Activated T-helper 1 cell treated with anti-CD3 and anti-CD28 coated beads, Interleukin-12 subunit alpha, Interleukin-12 subunit beta, Interleukin-2, Interleukin-4 antibody, amounts not matched to agents 30 ng/mL and 10 ng/mL and 1 ng/mL, durations not matched to agents 14 hours and 24 hours and 36 hours (primary cell): ENCODE results near the gene UVSSA. TPM values are rescaled to one million over a fixed set of nuclear protein-coding genes. Genes with fewer than 3 reads are reported as not detected.

Source experiments
- DNase-seq: peaks from one replicate; pipeline ENCODE4 v3.0.0; 2021; ENCODE audit warnings: low spot score
- H3K27ac Mint-ChIP-seq: one replicate; pipeline ENCODE4 v1.8.0; 2021; ENCODE audit warnings: mild to moderate bottlenecking, mixed read lengths
- H3K27me3 Mint-ChIP-seq: one replicate; pipeline ENCODE4 v1.8.0; 2022; ENCODE audit warnings: mild to moderate bottlenecking, moderate library complexity, mixed read lengths; ENCODE audit not compliant: insufficient read depth
- H3K36me3 Mint-ChIP-seq: one replicate; pipeline ENCODE4 v1.8.0; 2021; ENCODE audit warnings: low read depth, mixed read lengths
- H3K4me1 Mint-ChIP-seq: one replicate; pipeline ENCODE4 v1.8.0; 2021; ENCODE audit warnings: low read depth, mixed read lengths
- H3K4me3 Mint-ChIP-seq: one replicate; pipeline ENCODE4 v1.8.0; 2021; ENCODE audit warnings: mild to moderate bottlenecking, moderate library complexity, mixed read lengths
- H3K9me3 Mint-ChIP-seq: one replicate; pipeline ENCODE4 v1.8.0; 2021; ENCODE audit warnings: mixed read lengths
- intact Hi-C: fragments of 100-400 bp; cut with micrococcal nuclease; formaldehyde crosslinking; loops from one replicate; pipeline ENCODE4 v1.15.1; 2024
- total RNA-seq: library from RNA; stranded (reverse); gene quantifications from 2 replicates; pipeline ENCODE4 v1.2.3, GENCODE V29; 2022

The UVSSA gene
- total RNA-seq, 1 donor from 2014 or later = 25.8 TPM

- peaks cover 2% of the 10 kb centered on the region for H3K36me3 Mint-ChIP-seq
- intact Hi-C loops = no loop called here
- no peaks in the 10 kb centered on the region for H3K9me3 Mint-ChIP-seq
These were observed 30.0 kb downstream of the UVSSA start for GRCh38 chr4:1376841-1377605.

GRCh38 chr4:1377606-1378261, 30.7 kb downstream of the UVSSA start:
- H3K4me3 Mint-ChIP-seq = no peak overlapping the region
- no peaks in the 10 kb centered on the region for H3K27me3 Mint-ChIP-seq
- H3K27ac Mint-ChIP-seq = no peak overlapping the region
- DNase-seq = no peak
- no peaks in the 10 kb centered on the region for H3K9me3 Mint-ChIP-seq
- H3K4me1 Mint-ChIP-seq = no peaks in the 10 kb centered on the region
- H3K36me3 Mint-ChIP-seq = no peaks in the 10 kb centered on the region
- intact Hi-C loops = no loop called here

More at GRCh38 chr4:1376841-1377605, 30.0 kb downstream of the UVSSA start:
- no peak overlapping the region for H3K27ac Mint-ChIP-seq
- no peak overlapping the region for H3K4me3 Mint-ChIP-seq
- H3K27me3 Mint-ChIP-seq = no peaks in the 10 kb centered on the region
- no peak for DNase-seq
- no peaks in the 10 kb centered on the region for H3K4me1 Mint-ChIP-seq

- Mint-ChIP-seq H3K36me3 (no peaks in the 10 kb centered on the region), H3K4me3 (no peak overlapping the region), H3K9me3 (no peaks in the 10 kb centered on the region), H3K27me3 (no peaks in the 10 kb centered on the region), H3K4me1 (no peaks in the 10 kb centered on the region), H3K27ac (no peak overlapping the region)
- DNase-seq = no peak
- intact Hi-C loops = no loop called here
These were observed 31.7 kb downstream of the UVSSA start for GRCh38 chr4:1378559-1379231.

- Mint-ChIP-seq H3K36me3 (no peaks in the 10 kb centered on the region), H3K4me3 (no peak overlapping the region), H3K9me3 (no peaks in the 10 kb centered on the region), H3K4me1 (no peaks in the 10 kb centered on the region), H3K27me3 (no peaks in the 10 kb centered on the region), H3K27ac (no peak overlapping the region)
- no peak for DNase-seq
- intact Hi-C loops = no loop called here
These were observed 32.4 kb downstream of the UVSSA start for GRCh38 chr4:1379351-1379781.

GRCh38 chr4:1379801-1380331, 32.9 kb downstream of the UVSSA start:
- DNase-seq = no peak
- H3K27ac Mint-ChIP-seq = no peak overlapping the region
- H3K9me3 Mint-ChIP-seq = no peaks in the 10 kb centered on the region
- no peaks in the 10 kb centered on the region for H3K27me3 Mint-ChIP-seq
- H3K4me3 Mint-ChIP-seq = no peak overlapping the region
- H3K4me1 Mint-ChIP-seq = no peaks in the 10 kb centered on the region
- intact Hi-C loops = no loop called here
- H3K36me3 Mint-ChIP-seq = no peaks in the 10 kb centered on the region

GRCh38 chr4:1380368-1381151, 33.6 kb downstream of the UVSSA start:
- intact Hi-C loops = no loop called here
- DNase-seq = no peak
- H3K27ac Mint-ChIP-seq = no peak overlapping the region
- no peaks in the 10 kb centered on the region for H3K9me3 Mint-ChIP-seq
- no peaks in the 10 kb centered on the region for H3K36me3 Mint-ChIP-seq
- H3K4me3 Mint-ChIP-seq = no peak overlapping the region
- H3K4me1 Mint-ChIP-seq = no peaks in the 10 kb centered on the region
- H3K27me3 Mint-ChIP-seq = no peaks in the 10 kb centered on the region

GRCh38 chr4:1381181-1381621, 34.2 kb downstream of the UVSSA start:
- H3K9me3 Mint-ChIP-seq = no peaks in the 10 kb centered on the region
- no peak overlapping the region for H3K4me3 Mint-ChIP-seq
- H3K27ac Mint-ChIP-seq = no peak overlapping the region
- no peaks in the 10 kb centered on the region for H3K4me1 Mint-ChIP-seq
- DNase-seq = no peak
- H3K36me3 Mint-ChIP-seq = no peaks in the 10 kb centered on the region
- intact Hi-C loops = no loop called here
- no peaks in the 10 kb centered on the region for H3K27me3 Mint-ChIP-seq

- intact Hi-C loops = no loop called here
- H3K27me3 Mint-ChIP-seq = no peaks in the 10 kb centered on the region
- no peak for DNase-seq
- H3K4me1 Mint-ChIP-seq = no peaks in the 10 kb centered on the region
- H3K4me3 Mint-ChIP-seq = no peak overlapping the region
- H3K9me3 Mint-ChIP-seq = no peaks in the 10 kb centered on the region
- no peak overlapping the region for H3K27ac Mint-ChIP-seq
- peaks cover 3% of the 10 kb centered on the region for H3K36me3 Mint-ChIP-seq
These were observed 35.0 kb downstream of the UVSSA start for GRCh38 chr4:1381944-1382541.

GRCh38 chr4:1382776-1383727, 36.0 kb downstream of the UVSSA start:
- Mint-ChIP-seq H3K4me1 (no peaks in the 10 kb centered on the region), H3K36me3 (peaks cover 6% of the 10 kb centered on the region), H3K27me3 (no peaks in the 10 kb centered on the region), H3K4me3 (no peak overlapping the region), H3K9me3 (peaks cover 4% of the 10 kb centered on the region), H3K27ac (no peak overlapping the region)
- no peak for DNase-seq
- intact Hi-C loops = no loop called here

GRCh38 chr4:1383728-1384591, 37.0 kb downstream of the UVSSA start:
- Mint-ChIP-seq H3K27me3 (no peaks in the 10 kb centered on the region), H3K27ac (no peak overlapping the region), H3K4me3 (no peak overlapping the region), H3K36me3 (peaks cover 13% of the 10 kb centered on the region), H3K9me3 (peaks cover 12% of the 10 kb centered on the region), H3K4me1 (no peaks in the 10 kb centered on the region)
- no peak for DNase-seq
- intact Hi-C loops = no loop called here
